Measurements from ENCODE around the gene ITIH2. TPM values are rescaled to one million over a fixed set of nuclear protein-coding genes. Genes with fewer than 3 reads are reported as not detected.
"Not testable (repeated sequence)": the region's sequence is repeated elsewhere in the genome, so short reads cannot be mapped to it uniquely, and the experiment has no call there.

ITIH2 gene
- total RNA-seq, 8 experiments from 2014 or later, result 0.05 to 398 (median 0.13) TPM; not detected in 3

DNA sequence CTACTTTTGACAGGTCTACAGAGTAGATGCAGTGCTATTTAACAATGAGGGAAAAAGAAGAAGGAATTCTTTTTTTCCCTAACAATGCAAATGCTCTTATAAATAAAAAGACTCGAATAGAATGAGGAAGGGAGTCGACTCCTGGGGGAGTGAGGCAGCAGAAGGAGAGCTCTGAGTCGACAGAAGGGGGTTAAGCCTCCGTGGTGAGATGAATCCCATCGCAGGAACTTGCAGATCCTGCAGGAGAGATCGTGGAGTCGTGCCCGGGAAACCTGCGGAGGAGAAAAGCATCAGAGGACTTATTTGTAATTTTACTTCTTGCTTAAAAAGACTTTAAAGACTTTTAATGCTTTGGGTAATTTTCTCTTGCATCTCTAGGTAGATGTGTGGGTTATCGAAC is 17.4 kb downstream of the ITIH2 start:
- in situ Hi-C loops (cut with MboI; ENCODE audit: low pct_unique_long_range_greater_than_20kb in 2 of 9, low sequenced_read_pairs in 9 of 9, unreplicated experiment in 9 of 9), result no loop called here
- 44 to 83% (median 66%) methylated on average over 3 to 9 of the region's 10 CpGs; no CpG with 5 or more reads in 1 of the 10 experiments for WGBS, 10 experiments

DNA sequence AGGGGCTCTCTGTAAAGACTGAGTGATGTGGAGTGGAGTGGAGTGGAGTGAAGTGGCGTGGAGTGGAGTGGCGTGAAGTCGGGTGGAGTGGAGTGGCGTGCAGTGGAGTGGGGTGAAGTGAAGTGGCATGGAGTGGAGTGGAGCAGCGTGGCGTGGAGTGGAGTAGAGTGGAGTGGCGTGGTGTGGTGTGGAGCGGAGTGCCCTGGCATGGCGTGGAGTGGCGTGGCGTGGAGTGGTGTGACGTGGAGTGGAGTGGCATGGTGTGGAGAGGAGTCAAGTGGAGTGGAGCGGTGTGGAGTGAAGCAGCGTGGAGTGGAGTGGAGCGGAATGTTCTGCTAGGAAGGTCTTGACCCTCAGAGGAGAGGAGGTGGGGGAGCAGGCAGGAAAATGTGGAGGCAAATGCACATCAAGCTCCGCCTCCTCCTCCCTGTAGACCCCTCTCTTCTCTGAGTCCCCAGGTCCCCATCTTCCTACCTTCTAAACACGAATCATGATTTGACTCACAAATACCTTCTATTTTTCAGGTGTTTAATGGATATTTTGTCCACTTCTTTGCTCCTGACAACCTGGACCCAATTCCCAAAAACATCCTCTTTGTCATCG is 19.9 kb downstream of the ITIH2 start:
- in situ Hi-C loops (cut with MboI; ENCODE audit: low pct_unique_long_range_greater_than_20kb in 2 of 9, low sequenced_read_pairs in 9 of 9, unreplicated experiment in 9 of 9), result no loop called here
- 33 to 100% (median 80%) methylated on average over 1 to 15 of the region's 18 CpGs; no CpG with 5 or more reads in 2 of the 10 experiments for WGBS, 10 experiments

More for the DNA sequence above, 17.4 kb downstream of the ITIH2 start:
- Histone ChIP-seq H3K4me1 (replicated peaks in 1 of 2) (peaks cover 5 to 6% of the 10 kb centered on the region in 2 donors), H3K27ac (no peak overlapping the region), H3K4me3 (no peak overlapping the region)
- no peak for ATAC-seq (replicated peaks in 6 of 8)

DNA sequence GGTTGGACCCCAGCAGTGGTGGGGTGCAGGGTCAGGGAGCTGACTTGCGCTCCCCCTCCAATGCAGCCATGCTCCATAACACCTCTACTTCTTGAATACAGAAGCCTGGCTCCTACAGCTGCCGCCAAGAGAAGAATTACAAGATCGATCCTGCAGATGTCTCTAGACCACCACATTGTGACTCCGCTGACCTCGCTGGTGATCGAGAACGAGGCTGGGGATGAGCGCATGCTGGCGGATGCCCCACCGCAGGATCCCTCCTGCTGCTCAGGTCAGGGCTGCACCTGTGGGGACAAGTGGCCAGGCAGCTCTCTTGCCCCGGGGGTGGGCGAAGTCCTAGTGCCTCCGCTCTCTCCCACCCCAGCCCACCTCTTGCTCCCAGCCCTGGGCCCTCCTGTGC is 31.7 kb downstream of the ITIH2 start:
- ATAC-seq (replicated peaks in 6 of 8), result no peak
- no peak overlapping the region for H3K4me3 ChIP-seq
- WGBS, 10 experiments, result 74 to 100% methylated on average over 2 to 7 of the region's 13 CpGs; no CpG with 5 or more reads in 8 of the 10 experiments
- H3K4me1 ChIP-seq (replicated peaks in 1 of 2), result peaks cover 2 to 9% of the 10 kb centered on the region in 2 donors
- no peak overlapping the region for H3K27ac ChIP-seq
- in situ Hi-C loops (cut with MboI; ENCODE audit: low pct_unique_long_range_greater_than_20kb in 2 of 9, low sequenced_read_pairs in 9 of 9, unreplicated experiment in 9 of 9), result no loop called here

More for the DNA sequence above, 19.9 kb downstream of the ITIH2 start:
- no peak overlapping the region for H3K27ac ChIP-seq
- ATAC-seq (replicated peaks in 6 of 8), result no peak
- H3K4me1 ChIP-seq (replicated peaks in 1 of 2), result peaks cover 5 to 6% of the 10 kb centered on the region in 2 donors
- H3K4me3 ChIP-seq, result no peak overlapping the region

DNA sequence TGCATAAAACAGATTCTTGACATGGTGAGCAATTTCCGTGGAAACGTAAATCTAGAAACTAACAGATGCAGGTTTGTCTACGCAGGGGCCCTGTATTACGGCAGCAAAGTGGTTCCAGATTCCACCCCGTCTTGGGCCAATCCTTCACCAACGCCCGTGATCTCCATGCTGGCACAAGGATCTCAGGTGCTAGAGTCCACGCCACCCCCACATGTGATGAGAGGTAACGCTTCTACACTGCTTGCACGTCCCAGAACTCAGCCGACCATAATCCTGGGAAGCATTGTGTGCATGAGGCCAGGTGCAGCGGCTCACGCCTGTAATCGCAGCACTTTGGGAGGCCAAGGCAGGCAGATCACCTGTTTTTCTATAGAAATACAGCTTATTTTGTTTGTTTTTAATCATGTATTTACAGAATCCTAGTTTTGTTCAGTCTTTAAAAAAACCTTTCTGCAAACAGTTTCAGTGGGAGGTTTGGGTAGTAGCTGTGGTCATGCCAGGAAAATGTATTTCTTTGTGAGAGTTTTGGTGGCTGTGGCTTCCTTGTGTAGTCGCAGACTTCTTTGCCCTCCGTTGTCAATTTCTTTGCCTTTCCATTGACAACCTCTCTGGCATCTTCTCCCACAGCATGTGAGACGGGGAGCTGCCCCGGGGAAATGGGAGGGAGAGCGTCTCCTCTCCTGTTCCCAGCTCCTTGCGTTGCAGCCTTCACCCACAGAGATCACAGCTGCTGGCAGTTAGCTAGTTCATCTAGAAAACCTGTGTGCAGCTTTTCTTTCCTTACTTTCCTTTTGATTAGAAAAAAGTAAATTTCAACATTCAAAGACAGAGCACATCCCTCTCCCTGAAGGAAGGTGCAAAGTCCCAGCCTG is 35.7 kb downstream of the ITIH2 start:
- Histone ChIP-seq H3K4me1 (replicated peaks in 1 of 2) (peaks cover 0 to 2% of the 10 kb centered on the region in 2 donors), H3K27ac (no peak overlapping the region), H3K4me3 (no peak overlapping the region)
- 24 to 100% (median 83%) methylated on average over 2 to 12 of the region's 20 CpGs; no CpG with 5 or more reads in 2 of the 10 experiments for WGBS, 10 experiments
- peak in 1 of 8 experiments; percentile 26 for ATAC-seq (replicated peaks in 6 of 8)
- in situ Hi-C loops (cut with MboI; ENCODE audit: low pct_unique_long_range_greater_than_20kb in 2 of 9, low sequenced_read_pairs in 9 of 9, unreplicated experiment in 9 of 9), result no loop called here

DNA sequence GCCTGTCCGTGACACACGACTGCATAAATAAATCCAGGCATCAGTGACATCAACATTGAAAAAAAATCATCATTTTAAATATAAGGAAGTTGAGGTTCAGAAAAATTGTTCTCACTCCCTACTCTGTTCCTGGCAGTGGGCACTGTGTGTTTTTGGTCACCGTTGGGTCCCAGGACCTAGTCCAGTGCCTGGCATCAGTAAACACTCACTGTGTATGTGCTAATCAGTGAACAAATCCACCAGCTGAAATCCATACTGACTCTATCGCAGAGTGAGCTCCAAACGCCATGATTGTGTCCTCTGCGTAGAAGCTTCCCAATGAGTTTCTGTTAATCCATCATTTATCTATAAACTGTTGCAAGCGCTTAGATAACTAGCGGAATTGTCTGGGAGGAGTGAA is 41.2 kb downstream of the ITIH2 start:
- ATAC-seq (replicated peaks in 6 of 8), result no peak
- WGBS, 10 experiments, result 63 to 100% (median 90%) methylated on average over 1 to 7 of the region's 8 CpGs; no CpG with 5 or more reads in 2 of the 10 experiments
- no peak overlapping the region for H3K4me3 ChIP-seq
- in situ Hi-C loops (cut with MboI; ENCODE audit: low pct_unique_long_range_greater_than_20kb in 2 of 9, low sequenced_read_pairs in 9 of 9, unreplicated experiment in 9 of 9), result no loop called here
- H3K4me1 ChIP-seq (replicated peaks in 1 of 2), result no peaks in the 10 kb centered on the region
- no peak overlapping the region for H3K27ac ChIP-seq

DNA sequence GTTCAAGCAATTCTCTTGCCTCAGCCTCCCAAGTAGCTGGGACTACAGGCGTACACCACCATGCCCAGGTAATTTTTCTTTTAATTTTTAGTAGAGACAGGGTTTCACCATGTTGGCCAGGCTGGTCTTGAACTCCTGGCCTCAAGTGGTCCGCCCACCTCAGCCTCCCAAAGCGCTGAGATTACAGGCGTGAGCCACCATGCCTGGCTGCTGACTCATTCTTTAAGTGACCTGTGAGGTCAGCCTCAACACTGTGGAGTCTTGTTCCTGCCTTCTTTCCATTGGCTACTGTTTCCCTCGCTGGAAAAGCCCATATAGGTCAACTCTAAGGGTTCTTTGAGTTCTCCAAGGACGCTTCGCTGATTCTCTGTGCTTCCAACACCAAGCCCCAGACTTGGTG is 45.5 kb downstream of the ITIH2 start:
- 80 to 100% (median 89%) methylated on average over 1 to 4 of the region's 7 CpGs; no CpG with 5 or more reads in 3 of the 10 experiments for WGBS, 10 experiments
- H3K4me1 ChIP-seq (replicated peaks in 1 of 2); ATAC-seq (replicated peaks in 6 of 8); H3K4me3 ChIP-seq; H3K27ac ChIP-seq; in situ Hi-C loops (cut with MboI; ENCODE audit: low pct_unique_long_range_greater_than_20kb in 2 of 9, low sequenced_read_pairs in 9 of 9, unreplicated experiment in 9 of 9): not testable (repeated sequence)

DNA sequence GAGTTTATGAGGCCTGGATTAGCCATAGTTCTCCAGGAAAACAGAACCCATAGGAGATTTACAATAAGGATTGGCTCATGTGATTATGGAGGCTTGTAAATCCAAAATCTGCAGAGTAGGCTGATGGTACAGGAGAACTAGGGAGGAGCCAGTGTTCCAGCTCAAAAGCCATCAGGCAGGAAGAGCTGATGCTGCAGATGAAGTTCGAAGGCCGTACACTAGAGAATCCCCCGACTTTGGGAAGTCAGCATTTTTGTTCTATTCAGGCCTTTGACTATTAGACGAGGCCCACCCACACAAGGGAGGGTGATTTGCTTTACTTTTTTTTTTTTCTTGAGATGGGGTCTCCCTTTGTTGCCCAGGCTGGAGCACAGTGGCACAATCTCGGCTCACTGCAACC is 47.1 kb downstream of the ITIH2 start:
- 83 to 100% (median 96%) methylated on average over 1 to 2 of the region's 5 CpGs; no CpG with 5 or more reads in 6 of the 10 experiments for WGBS, 10 experiments
- Histone ChIP-seq H3K27ac (no peak overlapping the region), H3K4me1 (replicated peaks in 1 of 2) (no peaks in the 10 kb centered on the region), H3K4me3 (no peak overlapping the region)
- in situ Hi-C loops (cut with MboI; ENCODE audit: low pct_unique_long_range_greater_than_20kb in 2 of 9, low sequenced_read_pairs in 9 of 9, unreplicated experiment in 9 of 9), result no loop called here
- no peak for ATAC-seq (replicated peaks in 6 of 8)

DNA sequence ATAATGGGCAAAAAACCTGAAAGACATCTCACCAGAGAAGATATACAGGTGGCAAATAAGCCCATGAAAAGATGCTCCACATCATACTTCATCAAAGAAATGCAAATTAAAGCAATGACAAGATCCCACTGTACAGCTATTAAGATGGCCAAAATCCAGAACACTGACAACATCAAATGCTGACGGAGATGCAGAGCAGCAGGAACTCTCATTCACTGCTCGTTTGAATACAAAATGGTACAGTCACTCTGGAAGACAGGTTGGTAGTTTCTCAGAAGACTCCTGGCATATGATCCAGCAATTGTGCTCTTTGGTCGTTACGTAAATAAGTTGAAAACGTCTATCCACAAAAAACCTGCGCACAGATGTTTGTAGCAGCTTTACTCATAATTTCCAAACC is 49.1 kb downstream of the ITIH2 start:
- Histone ChIP-seq H3K4me1 (replicated peaks in 1 of 2) (no peaks in the 10 kb centered on the region), H3K27ac (no peak overlapping the region), H3K4me3 (no peak overlapping the region)
- 60 to 100% (median 91%) methylated on average over 1 to 6 of the region's 6 CpGs; no CpG with 5 or more reads in 1 of the 10 experiments for WGBS, 10 experiments
- in situ Hi-C loops (cut with MboI; ENCODE audit: low pct_unique_long_range_greater_than_20kb in 2 of 9, low sequenced_read_pairs in 9 of 9, unreplicated experiment in 9 of 9), result no loop called here
- ATAC-seq (replicated peaks in 6 of 8), result no peak

DNA sequence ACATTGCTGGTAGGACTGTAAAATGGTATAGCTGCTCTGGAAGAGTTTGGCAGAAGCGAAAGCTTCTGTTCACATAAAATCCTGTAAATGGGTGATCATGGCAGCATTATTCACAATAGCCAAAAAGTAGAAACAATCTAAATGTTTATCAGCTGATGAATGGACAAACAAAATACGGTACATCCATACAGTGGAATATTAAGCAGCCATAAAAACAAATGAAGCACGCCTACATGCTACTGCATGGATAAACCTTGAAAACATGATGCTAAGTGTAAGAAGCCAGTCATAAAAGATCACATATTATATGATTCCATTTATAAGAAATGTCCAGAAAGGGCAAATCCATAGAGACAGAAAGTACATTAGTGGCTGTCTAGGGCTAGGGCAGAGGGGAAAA is 52.0 kb downstream of the ITIH2 start:
- H3K4me3 ChIP-seq, result no peak overlapping the region
- in situ Hi-C loops (cut with MboI; ENCODE audit: low pct_unique_long_range_greater_than_20kb in 2 of 9, low sequenced_read_pairs in 9 of 9, unreplicated experiment in 9 of 9), result no loop called here
- no peak for ATAC-seq (replicated peaks in 6 of 8)
- H3K4me1 ChIP-seq (replicated peaks in 1 of 2), result no peaks in the 10 kb centered on the region
- 79 to 100% (median 95%) methylated on average over 1 to 3 of the region's 3 CpGs for WGBS, 10 experiments
- no peak overlapping the region for H3K27ac ChIP-seq

DNA sequence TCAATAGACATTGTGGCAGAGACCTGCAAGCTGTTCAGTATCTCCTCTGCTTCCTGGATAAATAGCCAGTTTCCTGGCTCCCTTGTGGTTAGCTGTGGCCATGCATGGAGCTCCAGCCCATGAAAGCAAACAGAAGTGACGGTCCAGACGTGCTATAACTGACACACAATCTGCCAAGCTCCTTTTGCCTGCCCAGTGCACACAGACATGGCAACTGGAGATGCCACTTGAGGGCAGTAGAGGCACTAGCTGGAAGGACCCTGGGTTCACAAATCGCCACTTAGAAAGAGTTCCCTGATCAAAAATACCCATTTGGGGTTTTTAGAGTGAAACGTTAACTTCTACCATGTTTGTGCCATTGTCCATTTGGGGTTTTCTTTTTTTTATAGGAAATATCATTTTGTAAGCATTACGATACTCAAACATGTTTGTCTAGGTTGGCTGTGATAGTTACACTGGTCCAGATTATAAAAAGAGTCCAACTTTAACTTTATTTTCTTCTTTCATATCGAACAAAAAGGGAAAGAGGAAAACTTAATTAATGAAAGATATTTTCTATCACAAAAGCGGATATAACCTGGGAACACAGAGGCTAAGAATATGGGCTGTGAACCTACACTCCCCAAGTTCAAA is 53.4 kb downstream of the ITIH2 start:
- WGBS, 10 experiments, result 50 to 100% (median 76%) methylated on average over 2 to 7 of the region's 7 CpGs
- in situ Hi-C loops (cut with MboI; ENCODE audit: low pct_unique_long_range_greater_than_20kb in 2 of 9, low sequenced_read_pairs in 9 of 9, unreplicated experiment in 9 of 9), result no loop called here
- Histone ChIP-seq H3K27ac (no peak overlapping the region), H3K4me3 (no peak overlapping the region), H3K4me1 (replicated peaks in 1 of 2) (no peaks in the 10 kb centered on the region)
- ATAC-seq (replicated peaks in 6 of 8), result peak in 1 of 8 experiments; percentile 63

DNA sequence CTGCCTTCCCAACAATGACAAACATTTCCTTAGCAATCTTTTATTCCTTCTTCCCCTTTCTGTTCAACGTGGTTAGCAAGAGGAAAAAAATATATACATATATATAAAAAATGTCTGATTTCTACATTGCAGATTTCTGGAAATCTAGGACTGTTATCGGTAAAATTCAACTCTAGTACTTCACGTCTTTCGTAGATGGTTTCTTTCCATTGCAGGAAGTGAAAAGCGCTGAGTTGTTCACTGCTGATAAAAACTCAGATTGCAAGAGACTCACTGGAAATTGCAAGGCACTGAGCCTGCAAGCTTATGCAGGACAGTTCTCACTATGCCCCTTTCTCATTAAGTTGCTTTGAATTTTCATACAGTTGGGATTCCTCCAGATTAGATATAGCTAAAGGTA is 60.8 kb downstream of the ITIH2 start:
- no peak overlapping the region for H3K27ac ChIP-seq
- no peak overlapping the region for H3K4me3 ChIP-seq
- no peaks in the 10 kb centered on the region for H3K4me1 ChIP-seq (replicated peaks in 1 of 2)
- WGBS, 10 experiments, result 67 to 100% (median 94%) methylated on average over 1 to 5 of the region's 5 CpGs
- in situ Hi-C loops (cut with MboI; ENCODE audit: low pct_unique_long_range_greater_than_20kb in 2 of 9, low sequenced_read_pairs in 9 of 9, unreplicated experiment in 9 of 9), result no loop called here
- ATAC-seq (replicated peaks in 6 of 8), result no peak

DNA sequence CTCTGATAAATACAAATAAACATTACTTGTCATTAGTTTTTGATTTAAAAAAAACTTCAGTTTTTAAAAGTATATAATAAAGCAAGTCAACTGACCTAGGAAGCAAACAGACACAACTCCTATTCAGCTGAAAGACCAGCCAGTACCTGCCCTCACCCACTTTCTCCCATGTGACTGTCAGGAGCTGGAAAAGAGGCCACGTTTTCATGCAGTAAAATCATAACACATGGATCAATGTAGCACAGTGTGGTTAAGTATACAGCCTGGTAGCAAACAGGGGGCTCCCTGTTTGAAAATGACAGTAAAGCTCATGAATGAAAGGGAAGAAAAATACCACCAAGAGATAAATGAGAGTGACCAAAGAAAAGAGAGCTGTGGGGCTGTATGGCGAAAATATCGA is 63.1 kb downstream of the ITIH2 start:
- Histone ChIP-seq H3K4me1 (replicated peaks in 1 of 2) (no peaks in the 10 kb centered on the region), H3K4me3 (no peak overlapping the region), H3K27ac (no peak overlapping the region)
- WGBS, 10 experiments, result 58 to 100% (median 95%) methylated on average over 1 to 3 of the region's 3 CpGs; no CpG with 5 or more reads in 3 of the 10 experiments
- ATAC-seq (replicated peaks in 6 of 8), result no peak
- in situ Hi-C loops (cut with MboI; ENCODE audit: low pct_unique_long_range_greater_than_20kb in 2 of 9, low sequenced_read_pairs in 9 of 9, unreplicated experiment in 9 of 9), result no loop called here

DNA sequence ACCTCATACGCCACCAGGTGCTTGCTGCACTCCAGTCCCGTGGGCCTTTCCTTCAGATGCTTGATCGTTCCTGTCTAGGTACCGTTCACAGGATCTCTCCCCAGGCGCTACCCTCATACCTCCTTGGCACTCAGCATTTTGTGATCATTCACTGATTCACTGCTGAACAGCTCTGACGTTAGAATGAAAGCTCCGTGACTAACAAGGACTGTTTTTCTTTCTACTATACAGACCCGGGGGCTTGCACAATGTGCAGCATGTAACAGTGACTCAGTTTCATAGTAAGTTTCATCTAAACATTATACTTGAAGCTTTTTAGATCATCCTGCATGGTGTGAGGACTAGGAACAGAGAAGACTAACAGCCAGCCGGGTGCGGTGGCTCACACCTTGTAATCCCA is 64.1 kb downstream of the ITIH2 start:
- in situ Hi-C loops (cut with MboI; ENCODE audit: low pct_unique_long_range_greater_than_20kb in 2 of 9, low sequenced_read_pairs in 9 of 9, unreplicated experiment in 9 of 9), result no loop called here
- 91 to 100% (median 98%) methylated on average over 2 to 10 of the region's 10 CpGs; no CpG with 5 or more reads in 1 of the 10 experiments for WGBS, 10 experiments
- no peak for ATAC-seq (replicated peaks in 6 of 8)
- H3K27ac ChIP-seq, result no peak overlapping the region
- H3K4me1 ChIP-seq (replicated peaks in 1 of 2), result no peaks in the 10 kb centered on the region
- no peak overlapping the region for H3K4me3 ChIP-seq

All from motor neuron (in vitro differentiated cells).